ENCODE data around the gene CCDC50.

Gene CCDC50

DNA sequence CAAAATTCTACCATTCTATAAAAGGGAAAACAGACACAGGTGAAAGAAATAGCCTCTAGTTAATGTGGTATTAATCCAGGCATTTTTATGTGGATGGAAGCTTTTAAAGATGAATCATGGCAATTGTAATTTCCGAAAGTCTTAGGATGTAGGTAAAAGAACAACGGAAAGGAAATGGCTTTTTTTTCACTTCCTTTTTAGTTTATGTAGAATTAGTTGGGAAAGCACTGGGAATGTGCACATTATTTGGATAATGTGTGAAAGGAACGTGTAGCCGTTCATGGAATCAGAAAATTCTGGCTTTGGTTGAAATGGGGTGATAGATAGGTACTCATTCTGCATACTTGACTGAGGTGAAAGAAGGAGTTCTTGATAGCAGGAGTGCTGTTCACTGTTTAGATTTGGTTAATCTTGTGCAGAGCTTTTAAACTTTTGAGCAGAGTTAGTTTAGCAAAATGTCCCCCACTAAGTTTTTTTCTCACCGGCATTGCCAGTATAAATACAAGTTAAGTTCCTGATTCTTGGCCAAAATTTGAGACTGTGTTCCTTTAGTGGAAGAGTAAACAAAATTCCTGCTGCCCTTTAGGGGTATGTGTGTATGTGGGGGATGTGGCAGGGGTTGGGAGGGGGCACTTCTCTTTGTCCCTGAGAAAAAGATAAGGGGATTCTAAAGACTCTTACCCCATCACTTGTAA, 21.3 kb downstream of the CCDC50 start:
- no peak for DNase-seq

DNA sequence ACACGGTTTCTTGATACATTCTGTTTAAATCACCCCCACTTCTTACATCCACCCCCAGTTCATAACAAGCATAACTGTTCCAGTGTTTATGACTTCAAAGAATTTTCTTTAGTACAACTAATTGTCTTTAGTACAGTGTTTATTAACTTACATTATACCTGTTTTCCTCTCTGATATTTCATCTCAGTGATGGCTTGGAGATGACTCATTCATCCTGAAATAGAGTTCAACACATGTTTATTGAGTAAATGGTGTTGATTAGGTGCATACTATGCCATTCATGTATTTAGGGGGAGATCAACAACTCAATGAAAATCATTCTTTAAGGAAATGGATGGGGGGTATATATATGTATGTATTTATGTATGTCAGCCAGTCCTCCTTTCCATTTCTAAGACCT, 22.8 kb downstream of the CCDC50 start:
- no peak for DNase-seq

DNA sequence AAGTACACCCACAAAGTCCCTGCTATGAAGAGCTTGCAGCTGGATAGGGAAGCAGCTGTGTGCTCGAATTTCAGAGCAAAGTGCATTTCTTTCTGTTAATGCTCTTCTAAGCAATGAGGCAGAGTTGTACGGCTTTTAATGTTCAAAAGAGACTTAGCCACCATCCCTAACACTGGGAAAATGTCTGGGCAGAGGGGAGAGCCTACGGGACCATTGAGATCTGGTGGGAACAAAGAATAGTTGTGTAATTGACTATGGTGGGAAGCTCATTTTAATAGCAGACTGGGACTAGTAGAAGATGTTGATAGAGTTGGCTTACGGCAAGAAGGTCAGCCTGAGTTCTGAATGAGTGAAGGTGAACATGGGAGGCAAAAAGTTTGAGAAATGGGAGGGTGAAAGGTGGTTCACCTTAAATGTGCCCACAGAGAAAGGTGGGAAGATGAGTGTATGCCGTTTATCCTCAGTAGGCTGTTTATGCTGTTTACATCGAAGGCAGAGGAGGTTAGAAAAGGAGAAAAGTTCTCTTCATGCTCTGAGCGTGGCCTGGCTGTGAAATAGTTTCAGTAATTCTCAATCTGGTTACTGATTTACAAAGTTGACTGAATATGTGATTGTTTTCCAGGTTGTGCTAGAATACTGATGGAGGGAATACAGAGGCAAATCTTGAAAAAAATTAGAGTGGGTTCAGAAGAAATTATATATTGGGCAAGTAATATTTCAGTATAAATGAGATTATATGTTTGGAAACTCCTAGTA, 24.0 kb downstream of the CCDC50 start:
- no peak for DNase-seq

DNA sequence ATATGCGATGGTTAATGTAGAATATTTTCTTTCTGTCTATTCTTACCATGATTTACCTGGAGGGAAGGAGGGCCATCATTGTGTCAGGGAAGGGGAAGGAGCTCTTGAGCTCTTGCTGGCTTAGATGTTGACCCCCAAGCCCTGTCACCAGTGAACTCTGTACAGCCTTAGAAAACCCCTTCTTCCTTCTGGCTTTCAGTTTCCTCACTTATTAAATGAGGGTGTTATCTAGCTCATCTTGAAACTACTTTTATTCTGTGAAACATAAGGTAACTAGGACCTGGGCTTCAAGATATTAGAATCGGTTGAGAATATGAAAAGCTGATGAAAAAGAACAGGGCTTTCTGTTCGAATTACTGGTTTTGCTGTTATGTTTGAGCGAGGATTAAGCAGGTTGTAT, 26.2 kb downstream of the CCDC50 start:
- DNase-seq: no peak

DNA sequence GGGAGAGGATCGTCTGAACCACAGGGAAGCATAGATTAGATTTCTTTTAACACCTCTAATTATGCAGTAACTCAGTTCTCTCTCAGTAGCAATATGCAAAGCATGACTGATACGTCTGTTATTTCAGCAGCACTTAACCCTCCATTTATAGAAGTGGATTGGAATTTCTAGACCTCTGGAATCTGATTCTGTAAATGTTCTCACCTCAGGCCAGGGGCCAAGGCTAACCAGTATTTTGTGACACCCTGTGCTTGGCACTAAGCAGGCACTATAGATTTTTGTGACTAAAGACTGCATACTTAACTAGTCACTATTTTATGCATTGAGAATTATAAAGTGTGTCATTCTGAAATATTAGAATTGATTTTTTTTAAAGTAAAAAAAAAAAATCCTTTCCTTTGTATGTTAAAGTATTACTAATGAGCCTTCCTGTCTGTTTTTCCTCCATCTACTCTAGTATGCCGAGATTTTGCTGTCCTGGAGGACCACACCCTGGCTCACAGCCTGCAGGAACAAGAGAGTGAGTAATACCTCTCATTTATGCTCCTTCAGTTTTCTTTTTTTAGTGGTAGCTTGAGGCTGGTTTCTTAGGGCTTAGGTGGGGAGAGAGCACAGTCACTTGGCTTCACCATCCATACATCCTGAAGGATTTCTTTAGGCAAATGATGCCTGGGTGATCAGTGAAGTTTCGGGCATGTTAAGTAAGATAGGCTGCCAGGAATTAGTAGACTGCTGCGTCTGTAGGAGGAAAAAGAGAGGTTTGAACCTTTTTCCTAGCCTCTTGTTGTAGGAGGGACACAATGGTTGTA, 27.6 kb downstream of the CCDC50 start:
- DNase-seq: no peak

DNA sequence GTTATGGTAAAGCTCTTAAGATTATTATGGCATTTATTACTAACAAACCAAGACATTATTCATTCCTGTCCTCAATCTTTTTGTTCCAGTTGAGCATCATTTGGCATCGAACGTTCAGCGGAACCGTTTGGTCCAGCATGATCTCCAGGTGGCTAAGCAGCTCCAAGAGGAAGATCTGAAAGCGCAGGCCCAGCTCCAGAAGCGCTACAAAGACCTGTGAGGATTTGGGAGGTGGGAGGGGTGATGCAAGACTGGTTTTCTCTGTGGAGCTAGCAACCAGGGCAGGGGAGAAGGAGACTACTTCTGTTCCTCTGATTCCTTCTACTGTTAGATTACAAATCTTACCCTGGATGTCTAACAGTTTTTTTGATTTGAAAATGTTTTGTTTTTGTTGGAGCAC, 28.7 kb downstream of the CCDC50 start:
- DNase-seq: no peak

DNA sequence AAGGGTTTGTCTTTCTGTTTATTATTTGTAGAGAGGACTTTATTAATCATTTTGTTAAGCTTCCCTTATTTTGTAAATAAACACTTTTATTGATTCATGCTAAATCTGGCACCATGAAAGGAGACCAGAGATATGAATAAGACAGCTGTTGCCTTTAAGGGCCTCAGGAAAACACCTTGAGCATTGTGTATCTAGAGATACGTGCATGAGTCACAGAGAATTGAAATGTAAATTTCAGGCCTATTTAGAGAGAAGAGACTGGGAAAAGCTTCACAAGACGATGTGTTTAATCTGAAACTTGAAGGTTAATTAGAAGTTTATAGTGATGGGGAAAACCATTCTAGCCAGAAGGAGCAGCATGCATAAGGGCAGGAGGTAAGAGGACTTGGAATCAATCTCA, 29.7 kb downstream of the CCDC50 start:
- DNase-seq: no peak

DNA sequence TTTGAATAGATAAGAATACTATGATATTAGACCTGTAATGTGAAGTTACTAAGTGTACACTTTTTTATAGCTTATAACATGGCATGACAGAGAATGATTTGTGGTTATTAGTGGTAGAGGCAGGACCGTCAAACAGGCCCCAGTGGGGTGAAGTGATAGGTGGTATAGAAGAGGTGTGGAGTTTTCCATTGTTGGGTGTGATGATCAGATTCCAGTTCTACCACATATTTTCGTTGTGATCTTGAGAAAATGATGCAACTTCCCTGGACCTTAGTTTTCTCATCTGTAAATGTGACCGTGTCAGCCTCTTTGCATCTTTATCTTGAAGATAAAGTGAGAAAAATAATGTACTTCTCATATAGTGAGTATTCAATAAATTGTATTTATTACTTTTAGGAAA, 31.4 kb downstream of the CCDC50 start:
- no peak for DNase-seq

DNA sequence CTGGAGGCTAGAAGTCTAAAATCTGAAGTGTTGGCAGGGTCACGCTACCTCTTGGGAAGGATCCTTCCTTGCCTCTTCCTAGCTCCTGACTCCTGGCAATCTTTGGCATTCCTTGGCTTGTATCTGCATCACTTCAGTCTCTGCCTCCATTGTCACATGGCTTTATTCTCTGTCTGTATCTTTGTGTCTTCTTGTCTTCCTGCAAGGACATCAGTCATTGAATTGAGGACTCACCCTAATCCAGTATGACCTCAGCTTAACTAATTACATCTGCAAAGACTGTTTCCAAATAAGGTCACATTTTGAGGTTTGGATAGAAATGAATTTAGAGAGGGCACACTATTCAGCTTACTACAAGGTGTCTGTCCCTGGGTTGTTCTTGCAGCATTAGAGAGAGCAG, 32.3 kb downstream of the CCDC50 start:
- DNase-seq: no peak

DNA sequence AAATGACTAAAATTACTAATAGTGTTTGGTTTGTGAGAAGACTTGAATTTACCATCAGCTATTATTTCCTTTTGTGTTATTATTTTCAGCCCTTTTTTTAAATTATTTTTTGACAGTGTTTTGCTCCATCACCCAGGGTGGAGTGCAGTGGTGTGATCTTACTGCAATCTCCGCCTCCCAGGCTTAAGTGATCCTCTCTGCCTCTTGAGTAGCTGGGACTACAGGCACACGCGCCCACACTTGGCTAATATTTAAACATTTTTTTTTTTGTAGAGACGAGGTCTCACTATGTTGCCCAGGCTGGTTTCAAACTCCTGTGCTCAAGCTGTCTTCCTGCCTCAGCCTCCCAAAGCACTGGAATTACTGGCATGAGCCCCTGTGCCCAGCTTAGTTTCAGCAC, 32.8 kb downstream of the CCDC50 start:
- DNase-seq: no peak

DNA sequence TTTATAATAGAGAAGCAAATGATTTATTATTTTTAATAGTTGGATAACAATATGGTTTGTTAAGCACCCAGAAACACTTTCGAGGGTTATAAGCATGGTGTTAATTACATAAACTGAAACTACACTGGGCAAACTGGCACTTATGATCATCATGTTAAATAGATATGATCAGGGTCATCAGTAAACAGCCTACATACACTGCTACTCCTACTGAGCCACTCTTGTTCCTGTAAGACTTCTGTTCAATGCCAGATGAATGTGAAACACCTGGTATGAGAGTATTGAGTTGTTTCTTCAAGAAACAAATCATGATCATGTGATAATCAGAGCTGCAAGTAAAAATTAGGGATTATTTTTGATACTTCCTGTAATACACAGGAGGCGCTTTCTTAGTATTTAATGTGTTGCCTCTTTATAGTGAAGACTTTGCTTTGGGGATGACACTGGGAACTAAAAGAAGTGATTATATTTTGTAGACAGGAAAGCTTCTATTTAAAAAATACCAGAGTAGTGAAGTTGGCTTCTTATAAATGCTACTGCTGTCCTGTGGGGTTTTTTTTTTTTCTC, 33.4 kb downstream of the CCDC50 start:
- no peak for DNase-seq

DNA sequence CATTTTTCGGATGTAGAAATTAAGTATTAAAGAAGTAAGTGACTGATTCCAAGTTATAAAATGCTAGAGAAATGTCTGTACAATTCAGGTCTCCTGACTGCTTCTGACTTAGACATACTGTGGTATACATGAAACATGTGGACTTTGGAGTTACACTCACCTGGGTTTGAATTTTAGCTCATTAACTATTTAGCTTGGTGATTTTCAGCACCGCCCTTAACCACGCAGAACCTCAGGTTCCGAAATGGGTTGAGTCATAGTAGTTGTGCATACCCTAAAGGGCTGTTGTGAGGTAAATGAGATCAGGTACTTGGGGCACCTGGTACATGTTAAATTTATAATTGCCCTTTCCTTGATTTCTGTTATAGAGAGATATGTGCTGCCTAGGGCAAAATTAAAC, 34.0 kb downstream of the CCDC50 start:
- no peak for DNase-seq

DNA sequence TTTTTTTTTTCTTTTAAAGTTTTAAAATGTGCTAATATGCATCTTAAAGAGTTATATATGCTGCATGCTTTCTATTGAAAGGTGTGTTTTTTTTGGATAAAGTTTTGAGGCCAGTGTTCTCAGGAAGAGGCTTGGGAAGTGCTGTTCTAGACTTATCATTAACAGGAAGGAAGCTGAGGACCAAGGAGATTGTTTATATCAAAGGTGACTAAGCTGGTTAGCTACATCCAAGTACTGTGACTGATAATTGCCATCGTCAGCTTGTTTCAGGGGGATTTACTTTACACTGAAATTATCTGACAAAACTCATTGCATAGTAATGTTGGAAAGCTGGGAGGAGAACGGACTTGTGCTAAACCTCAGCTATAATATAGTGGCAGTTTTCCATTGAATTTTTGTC, 37.5 kb downstream of the CCDC50 start:
- DNase-seq: no peak

DNA sequence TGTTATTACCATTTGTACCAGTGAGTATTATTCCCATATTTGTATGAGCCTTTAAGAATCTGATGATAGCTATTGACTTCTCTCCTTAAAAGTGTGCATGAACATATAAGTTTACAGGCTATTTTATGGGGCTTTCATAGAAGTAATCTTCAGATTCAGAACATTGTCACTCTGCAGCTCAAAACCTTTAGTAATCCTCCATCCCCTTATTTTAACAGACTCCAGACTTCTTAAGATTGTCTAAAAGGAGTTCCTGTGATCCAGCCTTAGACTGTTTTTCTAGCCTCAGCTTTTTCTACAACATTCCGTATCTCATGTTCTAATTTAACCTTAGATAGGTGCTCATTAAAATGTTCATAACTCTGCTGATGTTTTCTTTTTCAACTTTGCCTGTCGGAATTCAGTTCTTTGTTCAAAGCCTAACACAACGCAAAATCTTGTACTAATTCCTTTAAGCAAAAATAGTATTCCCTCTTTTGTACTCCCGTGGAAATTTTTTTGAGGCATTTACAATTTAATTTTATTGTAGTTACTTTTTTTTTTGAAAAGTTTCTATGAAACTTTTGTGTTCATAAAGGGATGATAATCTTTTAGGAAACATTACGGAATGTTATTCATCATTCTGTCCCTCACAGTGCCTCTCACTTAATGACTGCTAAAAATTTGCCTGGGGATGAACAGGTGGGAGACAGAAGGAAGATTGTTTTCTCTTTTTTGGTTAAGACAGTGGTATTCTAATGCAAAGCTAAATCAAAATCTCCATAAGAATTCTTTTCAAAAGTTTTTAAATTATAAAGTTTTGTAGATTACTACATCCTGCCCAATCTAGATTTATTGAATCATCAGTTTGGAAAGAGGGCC, 39.8 kb downstream of the CCDC50 start:
- no peak for DNase-seq

DNA sequence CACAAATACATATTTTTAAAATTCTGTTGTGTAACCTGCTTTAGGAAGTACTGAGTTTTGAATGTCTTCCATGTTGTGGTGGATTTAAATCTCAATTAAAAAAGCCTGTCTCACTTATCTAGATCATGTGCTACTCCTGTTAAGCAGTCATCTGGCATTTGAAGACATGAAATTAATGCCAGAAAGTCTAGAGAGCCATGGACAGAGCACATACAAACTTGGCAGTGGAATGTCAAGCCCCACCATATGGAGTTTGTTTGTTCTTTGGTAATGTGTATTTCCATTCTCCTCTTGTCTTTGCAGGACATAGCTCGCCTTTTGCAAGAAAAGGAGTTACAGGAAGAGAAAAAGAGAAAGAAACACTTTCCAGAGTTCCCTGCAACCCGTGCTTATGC, 40.4 kb downstream of the CCDC50 start:
- DNase-seq: no peak

DNA sequence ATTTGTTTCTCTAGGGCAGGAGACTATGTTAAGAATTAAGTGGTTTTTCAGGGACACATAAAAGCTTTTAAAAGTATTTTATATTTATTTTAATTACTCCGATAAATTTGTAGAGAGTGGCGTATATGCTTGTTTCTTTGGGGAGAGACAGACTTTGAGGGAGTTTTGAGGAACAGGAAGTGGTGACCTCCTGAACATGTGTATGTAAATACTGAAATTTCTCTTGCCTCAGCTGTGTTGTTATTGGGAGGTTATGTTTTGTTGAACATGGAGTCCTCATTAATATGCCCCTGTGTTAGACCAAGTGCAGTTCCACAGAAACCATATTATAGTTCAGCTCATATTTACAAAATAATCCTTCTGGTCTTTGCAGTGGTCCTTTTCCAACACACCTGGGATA, 42.9 kb downstream of the CCDC50 start:
- no peak for DNase-seq

DNA sequence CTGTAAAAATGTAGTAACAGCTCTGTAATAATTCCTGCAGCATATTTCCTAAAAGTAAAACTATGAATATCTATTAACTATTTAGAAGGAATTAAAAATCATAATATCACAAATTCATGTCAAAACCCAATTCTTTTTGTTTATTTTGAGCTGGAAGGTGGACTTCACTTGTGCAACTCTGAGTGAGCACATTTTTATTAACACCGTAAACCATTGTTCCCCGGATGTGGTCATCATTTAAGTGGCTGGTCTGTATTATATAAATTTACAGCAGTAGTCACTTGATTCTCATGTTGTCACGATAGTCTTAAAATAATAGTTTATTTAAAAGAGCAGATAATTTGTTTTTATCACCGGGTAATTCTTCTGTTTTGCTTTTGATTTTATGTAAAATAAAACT, 44.1 kb downstream of the CCDC50 start:
- no peak for DNase-seq

DNA sequence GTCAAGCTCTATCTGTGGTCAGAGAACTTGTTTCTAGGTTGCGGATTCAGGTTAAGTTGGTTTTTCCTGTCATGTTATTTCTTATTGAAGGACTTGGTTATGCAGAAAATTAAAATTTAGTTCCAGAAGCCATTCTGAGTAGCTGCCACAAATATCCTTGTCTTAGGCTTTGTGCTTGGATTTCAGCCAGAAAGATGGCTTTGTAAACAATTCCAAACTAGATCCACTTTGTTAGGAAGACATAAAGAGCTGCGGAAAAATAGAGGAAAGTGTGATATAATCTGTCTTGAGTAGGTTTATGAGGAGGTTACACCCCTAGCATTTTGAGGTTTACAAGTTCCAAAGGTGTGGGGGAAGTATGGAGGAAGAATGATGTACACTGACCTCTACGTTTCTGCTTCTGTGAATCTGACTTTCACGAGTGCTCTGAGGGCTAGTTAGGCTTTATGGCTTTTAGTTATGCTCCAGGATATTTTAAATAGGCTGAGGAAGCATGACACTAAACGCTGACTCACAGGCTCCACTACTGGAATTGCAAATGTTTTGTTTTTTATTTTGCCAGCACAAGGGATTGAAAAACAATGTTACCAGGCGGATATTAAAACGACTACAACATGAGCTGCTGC, 47.4 kb downstream of the CCDC50 start:
- no peak for DNase-seq

DNA sequence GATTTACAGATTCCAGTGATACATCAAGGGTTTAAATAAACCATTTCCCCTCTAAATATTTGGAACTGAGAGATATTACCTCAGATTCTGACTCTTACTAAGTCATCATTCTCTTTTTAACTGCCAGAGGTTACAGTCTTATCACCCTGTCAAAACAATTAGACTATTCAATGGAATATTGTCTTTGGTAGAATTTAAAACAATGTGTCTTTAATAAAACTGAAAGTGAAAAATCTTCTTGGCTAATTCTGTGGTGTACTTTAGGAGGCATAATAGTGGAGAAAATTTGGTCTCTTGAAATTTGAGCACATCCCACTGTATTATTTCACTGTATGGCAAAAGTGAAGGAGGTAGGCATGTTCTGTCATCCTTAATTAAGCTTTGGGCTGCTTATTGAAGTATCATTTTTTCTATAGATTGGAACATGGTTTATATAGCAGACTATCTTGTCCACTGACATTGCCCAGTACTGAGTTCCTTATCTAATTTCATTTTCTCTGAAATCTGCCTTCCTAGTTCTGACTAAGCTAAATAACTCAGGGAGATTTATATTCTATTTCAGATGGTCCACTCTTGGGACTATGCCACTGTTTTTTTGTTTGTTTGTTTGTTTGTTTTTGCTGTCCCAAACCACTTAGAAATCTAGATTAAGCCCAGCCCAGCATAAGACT, 49.1 kb downstream of the CCDC50 start:
- DNase-seq: no peak

DNA sequence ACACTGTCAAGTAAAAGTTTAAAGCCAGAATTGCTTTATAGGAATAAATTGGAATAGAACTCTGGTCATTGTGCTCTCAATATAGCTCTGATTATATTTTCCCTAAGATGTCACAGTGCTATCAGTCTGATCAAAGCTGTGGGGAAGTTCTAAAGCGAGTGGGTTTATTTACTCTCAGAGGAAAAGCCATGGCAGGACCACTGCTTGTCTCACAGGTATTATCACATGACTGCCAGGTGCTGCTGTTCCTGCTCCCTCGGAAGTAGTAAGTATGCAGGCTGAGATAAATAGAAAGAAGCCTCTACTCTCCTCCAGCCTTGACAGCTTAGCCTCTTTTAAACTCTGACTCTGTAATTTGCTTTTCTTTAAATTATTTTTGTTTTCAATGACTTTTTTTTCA, 50.3 kb downstream of the CCDC50 start:
- no peak for DNase-seq

DNA sequence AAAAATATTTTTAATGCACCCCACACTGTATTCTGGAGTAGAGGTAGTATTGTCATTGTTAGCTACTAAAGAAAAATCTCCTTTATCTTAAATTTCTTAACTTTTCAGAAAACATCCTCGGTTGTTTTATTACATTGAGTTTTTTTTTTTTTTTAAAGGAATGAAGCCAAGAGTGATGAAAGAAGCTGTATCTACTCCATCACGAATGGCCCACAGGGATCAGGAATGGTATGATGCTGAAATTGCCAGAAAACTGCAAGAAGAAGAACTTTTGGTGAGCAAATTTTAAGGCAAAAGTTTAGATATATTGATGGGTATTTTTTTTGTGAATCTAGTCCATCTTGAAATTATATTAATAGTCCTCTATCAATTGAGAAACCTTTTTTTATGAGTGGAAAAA, 50.8 kb downstream of the CCDC50 start:
- no peak for DNase-seq

DNA sequence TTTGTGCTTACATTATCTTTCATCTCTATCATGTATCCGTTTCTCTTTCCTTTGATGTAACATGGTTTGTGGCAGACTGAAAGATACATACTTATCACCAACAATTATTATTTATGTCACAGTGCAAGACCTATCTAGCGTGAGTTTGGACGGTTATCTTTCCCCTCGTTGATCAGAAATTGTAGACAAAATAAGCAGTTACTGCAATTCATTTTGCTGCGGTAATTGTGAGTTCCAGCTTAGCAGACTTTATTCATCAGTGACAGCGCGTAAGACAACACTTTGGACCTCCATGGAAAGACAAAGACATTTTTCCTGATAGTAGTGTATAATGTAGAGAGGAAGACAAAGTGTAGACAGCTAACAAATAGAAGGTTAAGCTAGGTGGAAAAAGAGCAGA, 52.1 kb downstream of the CCDC50 start:
- DNase-seq: no peak

Measured in T-helper 9 cell (primary cell).